HuH-7 (cell line): ENCODE measurements around the gene ARMC3.
"Not testable (repeated sequence)": the region's sequence is repeated elsewhere in the genome, so short reads cannot be mapped to it uniquely, and the experiment has no call there.

Experiments used
- DNase-seq: peaks from one replicate; pipeline ENCODE4 v3.0.0; 2011; ENCODE audit warnings: low spot score

ARMC3 gene

DNA sequence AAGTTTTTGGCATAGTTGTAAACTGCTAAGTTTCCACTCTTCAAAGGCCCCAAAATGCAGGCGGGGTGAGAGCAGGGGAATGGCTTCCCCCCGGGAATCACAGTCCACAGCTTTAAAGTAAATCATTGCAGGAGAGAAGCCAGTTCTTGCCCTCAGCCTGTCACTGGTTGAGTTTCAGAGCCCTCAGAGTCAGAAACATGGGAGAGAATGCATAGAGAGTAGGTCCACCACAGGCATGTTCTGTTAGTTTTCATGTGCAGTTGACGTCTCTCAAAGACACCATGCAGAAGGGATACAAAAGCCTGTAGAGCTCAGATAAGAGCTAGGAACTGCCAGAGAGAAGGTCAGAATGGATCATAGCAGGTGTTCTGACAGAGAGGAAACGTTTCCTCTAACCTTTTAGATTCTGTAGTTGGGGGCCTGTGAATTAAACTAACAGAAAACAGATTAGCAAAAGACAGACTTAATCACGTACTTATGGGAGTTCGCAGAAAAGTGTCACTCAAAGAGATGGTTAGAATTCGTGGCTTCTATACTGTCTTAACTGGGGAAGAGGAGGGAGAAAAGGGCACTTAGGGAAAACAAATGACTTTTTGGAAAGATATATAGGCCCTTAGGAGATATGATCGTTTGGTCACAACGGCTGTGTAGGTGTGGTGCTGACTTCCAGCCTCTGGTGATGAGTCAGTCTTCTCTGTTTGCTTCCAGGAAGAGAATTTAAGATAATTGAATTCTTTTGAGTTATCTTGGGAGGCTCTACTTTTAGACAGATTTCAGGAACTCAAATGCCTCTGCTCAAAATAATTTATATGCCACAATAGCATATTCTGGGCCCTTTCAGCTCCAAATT, 119.6 kb downstream of the ARMC3 start:
- no peak for DNase-seq

DNA sequence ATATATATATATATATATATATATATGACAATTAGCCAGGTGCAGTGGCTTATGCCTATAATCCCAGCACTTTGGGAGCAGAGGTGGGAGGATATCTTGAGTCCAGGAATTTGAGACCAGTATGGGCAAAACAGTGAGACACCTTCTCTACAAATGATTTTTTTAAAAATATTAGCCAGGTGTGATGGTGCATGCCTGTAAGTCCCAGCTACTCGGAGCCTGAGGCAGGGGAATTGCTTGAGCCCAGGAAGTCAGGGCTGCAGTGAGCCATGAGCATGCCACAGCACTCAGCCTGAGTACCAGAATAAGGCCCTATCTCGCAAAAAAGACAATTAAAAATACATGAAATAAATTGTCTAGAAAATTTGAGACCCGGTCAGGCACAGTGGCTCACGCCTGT, 120.3 kb downstream of the ARMC3 start:
- DNase-seq = no peak

DNA sequence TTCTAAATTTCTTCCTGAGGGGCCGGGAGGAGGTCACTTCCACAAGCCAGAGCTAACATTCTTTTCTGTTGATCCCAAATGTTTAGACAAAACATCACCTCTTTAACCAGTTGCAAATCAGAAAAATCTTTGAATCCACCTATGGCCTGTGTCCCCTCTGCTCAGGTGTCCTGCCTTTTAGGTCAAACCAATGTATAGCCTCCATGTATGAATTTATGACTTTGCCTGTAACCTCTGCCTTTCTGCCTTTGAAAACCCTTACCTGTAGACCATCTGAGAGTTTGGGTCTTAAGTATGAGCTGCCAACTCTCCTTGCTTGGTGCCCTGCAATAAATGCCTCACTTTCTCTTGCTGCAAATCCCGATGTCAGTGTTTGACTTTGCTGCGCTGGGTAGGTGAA, 123.4 kb downstream of the ARMC3 start:
- no peak for DNase-seq

DNA sequence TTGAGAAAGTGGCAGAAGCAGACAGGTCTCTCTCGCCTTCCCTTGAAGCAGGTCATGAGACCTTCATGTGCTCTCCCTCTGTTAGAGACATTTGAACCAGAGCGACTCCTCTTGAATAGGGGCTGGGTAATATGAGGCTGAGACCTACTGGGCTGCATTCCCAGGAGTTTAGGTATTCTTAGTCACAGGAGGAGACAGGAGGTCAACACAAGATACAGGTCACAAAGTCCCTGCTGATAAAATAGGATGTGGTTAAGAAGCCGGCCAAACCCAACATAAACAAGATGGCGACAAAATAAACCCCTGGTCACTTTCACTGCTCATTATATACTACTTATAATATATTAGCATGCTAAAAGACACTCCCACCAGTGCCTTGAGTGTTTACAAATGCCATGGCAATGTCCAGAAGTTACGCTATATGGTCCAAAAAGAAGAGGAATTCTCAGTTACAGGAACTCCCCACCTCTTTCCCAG, 124.0 kb downstream of the ARMC3 start:
- no peak for DNase-seq

DNA sequence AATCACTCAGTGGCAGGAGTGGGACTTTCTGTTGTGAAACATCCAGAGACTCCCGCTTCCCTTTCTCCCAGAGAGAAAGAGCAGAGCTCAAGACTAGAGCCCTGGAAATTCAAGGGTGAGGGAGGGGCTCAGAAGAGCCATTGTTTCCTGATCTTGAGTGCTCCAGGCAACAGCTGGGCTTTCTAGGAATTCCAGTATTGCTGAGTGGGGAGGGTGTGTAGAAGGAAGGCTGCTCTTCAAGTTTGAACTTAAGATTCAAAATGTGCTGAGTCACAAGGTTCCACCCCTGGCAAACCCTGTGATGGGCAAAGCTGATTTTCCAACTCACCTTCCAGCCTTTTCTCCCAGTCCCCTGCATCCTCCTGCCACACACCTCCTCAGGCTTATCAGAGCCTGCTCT, 125.2 kb downstream of the ARMC3 start:
- DNase-seq = no peak

DNA sequence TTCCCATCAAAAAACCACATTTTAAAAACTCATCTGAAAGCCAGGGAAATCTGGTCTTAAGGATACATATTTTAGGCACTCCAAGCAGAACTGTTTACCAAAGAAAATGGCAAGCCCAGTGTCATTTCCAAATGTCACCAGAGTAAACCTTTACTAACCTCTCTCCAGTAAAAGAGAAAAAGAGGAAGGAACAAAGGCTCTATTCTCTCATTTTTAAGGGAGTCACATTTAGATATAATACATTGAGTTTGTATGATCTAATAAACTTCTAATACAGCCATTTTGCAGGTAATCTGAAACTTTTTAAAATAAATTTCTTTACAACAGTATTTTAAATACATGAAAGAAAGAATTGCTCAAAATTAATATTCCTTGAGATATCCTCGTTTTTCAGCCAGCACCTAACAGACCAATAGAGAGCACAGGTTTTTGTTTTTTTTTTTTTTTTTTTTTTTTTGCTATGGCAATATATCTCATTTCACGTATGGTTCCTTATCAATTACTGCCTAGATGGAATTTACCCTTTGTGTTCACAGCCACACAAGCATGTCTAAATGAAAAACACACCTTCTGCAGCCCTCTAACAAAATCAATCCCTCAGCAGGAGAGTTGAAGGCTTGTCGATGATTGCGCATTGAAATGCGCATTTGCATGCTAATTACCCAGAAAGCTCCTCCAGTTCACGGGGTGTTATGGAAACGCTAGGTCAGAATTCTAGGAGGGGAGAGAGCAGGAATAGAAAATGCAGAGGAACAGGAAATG, 127.8 kb downstream of the ARMC3 start:
- no peak for DNase-seq

DNA sequence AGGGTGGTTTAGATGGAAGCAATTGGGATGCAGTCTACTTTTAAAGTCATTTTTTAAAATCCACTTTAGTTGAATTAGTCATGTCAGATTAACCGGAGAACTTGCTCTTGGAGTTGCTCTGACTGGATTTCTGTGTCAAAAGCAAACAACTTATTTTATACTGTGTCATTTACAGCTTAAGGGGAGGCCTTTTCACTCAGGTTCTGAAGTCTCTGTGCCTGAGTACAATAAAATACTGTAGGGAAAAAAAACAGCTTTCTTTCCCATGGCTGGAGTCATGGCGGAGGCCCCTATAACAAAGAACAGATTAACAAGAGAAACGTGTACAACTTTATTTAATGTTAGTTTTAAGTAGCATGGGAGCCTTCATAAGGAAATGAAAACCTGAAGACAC, 128.3 kb downstream of the ARMC3 start:
- no peak for DNase-seq

DNA sequence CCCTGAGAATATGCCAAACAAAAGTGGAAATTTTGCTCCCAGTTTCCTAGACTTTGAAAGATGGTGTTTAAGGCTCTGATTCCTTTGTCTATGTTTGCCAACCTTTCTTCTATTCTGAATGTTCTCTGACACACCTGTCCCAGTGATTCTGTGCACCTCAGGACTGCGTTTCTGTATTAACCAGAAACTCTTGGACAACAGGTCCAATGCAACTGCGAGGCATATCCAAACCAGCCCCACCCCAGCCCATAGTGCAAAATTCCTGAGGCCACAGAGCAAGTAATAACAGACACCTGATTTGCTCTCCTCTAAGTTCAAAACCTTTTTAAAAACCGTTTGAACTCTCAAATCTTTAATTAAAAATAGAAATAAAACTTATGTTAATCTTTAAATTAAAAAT, 130.5 kb downstream of the ARMC3 start:
- DNase-seq = no peak

DNA sequence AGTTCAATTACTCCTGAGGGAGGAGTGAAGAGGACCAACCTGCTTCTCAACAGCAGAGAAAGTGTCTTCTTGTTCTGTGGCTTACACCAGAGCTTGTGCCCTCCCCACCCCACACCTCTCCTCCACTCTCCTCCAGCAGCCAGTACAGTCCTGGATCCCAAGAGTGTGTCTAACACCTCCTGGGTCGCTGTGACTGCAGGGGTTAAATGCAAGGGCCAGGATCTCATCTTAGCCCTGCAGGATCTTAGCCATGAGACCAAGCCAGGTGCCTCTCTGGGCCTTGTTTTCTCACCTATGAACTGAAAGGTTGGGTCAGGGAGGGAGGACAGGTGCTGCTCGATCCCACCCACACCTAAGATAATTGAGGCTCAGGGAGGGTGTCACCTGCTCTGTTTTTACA, 133.1 kb downstream of the ARMC3 start:
- no peak for DNase-seq

DNA sequence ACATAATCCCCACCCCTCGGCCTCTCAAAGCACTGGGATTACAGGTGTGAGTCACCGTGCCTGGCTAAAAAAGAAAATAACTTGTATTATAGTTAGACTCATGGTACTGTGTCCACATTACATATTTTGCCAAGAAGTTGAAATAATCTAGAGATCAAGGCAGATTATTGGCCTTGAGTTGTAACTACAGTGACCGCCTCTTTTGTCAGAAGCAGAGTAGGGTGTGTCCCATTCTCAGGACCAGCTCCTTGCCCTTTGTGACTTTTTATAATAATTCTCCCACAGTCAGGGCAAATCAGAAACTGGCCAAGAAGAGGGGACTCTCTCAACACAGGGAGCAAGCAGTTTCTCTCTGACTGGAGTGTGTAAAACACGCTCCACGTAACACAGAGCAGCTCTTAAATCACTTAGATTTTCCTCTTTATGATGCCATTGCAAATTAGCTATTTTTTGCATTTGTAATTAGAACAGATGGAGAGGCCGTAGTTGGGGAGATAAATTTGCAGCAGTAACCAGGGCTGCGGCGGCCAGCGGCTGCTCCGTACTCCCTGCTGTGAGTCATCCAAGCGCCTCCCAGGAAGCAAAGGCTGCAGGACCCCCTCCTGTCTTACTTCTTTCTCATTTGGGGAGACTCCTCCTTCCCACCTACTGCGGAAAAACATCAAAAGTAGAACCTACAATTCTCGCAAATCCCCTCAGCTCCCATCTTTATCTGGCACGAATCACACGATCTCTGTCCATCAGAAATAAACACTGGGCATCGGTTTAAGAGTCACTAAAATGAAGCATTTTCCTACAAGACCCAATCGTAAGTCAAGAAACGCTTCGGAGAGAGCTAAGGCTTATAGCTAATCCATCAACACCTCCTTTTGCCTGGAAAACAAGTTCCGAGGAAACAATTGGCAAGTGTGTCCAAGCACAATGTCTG, 135.5 kb downstream of the ARMC3 start:
- no peak for DNase-seq

DNA sequence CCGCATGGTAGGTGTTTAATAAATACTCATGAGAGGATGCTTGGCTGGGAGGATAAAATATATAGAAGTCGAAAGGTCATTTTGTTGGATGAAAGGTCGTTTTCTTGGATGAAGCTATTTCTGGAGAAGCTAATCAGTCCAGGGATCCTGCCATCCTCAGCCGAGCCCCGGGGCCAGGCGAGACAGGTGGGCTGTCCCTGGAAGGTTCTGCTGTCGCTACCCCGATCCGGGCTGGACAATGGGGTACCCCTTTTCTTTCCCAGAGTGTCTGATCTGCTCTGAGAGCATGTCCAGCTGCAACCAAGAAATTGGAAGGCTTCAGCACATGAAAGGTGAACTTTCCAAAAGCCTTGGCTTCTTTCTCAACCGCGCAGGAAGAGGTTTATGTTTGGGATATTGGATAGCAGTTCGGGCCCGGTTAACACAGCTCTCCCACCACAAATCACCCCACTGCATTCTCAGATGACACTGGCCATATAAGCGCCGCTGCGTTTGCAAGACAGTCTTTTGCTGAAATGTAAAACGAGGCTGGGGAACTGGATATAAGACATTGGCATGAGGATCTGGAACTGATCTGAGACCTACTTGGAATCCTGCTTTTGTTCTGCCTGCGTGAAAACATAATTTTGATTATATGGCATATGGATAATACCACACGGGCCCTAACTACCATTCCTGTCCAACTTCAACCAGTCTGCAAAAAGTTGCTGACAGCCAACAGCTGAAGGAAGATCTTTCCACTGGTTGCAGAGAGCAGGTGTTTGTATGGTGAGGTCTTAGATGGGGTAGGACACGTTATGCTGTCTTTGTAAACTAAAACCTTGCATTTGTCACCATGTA, 136.3 kb downstream of the ARMC3 start:
- DNase-seq = no peak

DNA sequence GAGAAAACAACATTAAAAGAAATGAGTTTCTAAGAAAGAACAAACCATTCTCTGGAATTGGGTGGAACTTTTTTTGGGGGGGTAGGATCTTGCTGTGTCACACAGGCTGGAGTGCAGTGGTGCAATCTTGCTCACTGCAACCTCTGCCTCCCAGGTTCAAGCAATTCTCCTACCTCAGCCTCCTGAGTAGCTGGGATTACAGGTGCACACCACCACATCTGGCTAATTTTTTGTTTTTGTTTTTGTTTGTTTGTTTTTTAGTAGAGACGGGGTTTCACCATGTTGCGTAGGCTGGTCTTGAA, 136.9 kb downstream of the ARMC3 start:
- not testable (repeated sequence) for DNase-seq

DNA sequence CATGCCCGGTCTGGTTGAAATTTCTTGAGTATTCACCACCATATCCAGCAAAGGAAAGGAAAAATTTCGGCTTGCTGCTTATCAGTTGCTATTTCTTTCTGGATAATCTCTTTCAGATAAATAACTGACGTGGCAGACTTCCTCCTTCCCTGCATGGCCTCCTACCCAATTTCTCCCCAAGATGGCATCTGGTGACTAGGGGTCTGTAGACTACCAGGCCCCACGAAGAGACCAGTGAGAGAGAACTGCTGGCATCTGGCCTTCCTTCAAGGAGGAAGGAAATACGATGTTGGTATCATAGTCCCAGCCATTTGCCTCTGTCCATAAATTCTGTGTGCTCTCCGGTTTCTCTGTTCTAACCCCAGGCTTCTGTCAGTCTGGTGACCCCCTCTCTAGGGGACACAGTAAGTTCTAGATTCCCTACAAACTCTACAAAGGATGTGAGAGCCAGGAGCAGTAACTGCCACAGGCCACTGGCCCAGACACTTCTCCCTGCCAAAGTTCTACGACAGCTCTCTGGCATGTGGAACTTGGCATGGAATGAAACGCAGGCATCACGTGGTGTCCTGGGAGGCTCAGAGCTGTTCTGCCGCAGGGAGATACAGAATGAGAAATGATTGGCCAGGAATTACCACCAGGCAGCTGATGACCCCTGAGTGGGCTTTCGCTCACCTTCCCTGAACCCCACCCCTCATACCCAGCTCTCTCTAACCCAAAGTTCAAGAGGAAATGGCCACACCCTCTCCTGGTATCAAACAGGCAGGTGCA, 137.5 kb downstream of the ARMC3 start:
- DNase-seq = no peak

DNA sequence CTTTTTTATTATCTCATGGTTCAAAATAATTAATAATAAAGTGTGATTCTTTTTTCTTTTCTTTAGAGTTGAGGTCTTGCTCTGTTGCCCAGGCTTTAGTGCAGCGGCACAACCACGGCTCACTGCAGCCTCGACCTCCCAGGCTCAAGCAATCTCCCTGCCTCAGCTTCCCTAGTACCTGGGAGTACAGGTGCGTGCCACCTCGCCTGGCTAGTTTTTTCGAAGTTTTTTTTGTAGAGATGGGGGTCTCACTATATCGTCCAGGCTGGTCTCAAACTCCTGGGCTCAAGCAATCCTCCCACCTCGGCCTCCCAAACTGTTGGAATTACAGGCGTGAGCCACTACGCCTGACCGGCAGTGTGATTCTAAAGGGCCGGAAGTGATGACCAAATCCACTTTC, 139.5 kb downstream of the ARMC3 start:
- DNase-seq = no peak

DNA sequence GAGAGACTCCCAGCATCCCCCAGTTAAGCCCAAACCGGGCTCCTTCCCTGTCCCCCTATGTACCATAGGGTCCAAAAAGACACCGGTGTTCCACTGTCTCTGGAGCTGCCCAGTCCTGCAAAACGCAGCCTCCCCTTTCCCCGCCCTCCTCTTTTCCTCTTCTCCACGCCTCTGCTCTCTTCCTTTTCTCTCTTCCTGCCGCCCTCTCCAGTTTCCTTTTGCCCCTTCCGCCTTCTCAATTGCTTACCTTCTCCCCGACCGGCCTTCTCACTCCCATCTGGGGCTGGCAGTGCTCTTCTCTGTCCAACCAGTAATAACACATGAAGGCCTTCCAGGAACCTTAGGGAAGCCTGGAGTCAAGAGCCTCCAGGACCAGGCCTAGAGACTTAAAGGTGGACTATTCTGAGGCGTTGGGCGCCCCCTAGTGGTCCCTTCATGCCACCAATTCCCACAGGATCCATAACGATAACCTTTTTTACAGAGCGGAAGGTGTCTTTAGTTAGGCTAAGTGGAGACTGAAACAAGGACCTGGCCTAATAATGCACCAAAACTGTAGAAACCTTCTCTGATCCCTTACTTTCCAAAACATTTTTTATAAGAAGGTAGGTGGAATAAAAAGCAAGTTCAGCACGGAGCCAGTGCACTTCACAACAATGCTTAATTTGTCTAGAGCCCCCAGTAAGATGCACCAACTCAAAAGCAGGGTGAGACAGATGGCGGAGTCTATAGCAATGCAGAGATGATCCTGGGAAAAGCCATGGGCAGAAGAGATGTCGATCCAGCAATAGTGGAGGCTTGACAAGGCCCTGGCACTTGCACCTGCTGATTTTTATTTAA, 140.3 kb downstream of the ARMC3 start:
- DNase-seq = peak; percentile 83

DNA sequence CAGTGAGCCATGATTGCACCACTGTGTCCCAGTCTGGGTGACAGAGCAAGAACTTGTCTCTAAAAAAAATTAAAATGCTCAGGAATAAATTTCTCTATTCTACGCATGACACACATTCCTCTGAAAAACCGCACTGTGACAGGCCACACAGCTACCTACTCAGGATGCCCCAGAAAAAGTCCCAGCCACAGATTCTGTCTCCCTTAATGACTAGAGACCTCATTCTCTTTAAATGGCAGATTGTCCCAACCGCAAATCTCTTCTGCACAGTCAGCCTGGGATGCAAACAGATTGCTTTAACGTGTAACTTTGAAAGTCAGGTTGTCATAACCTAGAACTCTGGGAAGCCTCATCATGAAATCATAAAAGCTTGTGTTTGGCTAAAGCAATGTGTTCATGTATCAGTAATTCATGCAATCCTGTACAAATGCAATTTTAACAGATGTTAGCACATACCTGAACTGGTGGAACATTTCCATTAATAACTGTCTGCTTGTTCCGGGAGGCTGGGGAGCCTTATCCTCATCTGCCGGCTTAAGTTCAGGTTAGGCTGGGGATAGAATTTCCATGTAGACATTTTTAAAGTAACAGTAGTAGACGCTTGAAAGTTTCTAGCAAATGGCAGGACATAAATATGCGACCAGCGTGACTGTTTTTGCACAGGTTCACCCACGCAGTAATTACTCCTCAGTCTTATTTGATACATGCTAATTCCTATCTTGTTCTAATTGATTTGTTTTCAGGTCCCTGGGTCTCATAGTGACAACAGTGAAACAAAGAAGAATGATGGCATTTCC, 141.4 kb downstream of the ARMC3 start:
- no peak for DNase-seq

DNA sequence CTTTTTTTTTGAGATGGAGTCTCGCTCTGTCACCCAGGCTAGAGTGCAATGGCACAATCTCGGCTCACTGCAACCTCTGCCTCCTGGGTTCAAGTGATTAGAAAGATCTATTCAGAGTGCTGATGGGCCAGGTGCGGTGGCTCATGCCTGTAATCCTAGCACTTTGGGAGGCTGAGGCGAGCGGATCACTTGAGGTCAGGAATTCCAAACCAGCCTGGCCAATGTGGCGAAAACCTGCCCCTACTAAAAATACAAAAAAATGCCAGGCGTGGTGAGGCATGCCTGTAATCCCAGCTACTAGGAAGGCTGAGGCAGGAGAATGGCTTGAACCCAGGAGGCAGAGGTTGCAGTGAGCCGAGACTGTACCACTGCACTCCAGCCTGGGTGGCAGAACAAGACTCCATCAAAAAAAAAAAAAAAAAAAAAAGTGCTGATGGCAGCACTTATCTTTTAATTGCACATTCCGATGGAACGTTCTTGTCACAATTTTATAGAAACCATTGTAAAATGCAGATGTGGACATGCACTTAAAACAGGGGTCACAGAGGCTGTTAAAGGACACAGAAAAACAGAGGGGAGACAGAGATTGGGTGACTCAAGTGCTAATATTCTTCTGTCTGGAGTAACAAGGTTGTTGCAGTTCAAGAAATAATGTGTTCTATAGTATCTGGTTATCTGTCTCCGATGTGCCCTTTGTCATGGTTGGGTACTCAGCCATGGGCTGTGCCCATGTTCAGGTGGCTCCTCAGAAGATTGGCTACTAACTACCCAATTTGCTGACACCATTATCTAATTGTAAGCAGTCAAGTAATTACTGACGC, 142.4 kb downstream of the ARMC3 start:
- not testable (repeated sequence) for DNase-seq

DNA sequence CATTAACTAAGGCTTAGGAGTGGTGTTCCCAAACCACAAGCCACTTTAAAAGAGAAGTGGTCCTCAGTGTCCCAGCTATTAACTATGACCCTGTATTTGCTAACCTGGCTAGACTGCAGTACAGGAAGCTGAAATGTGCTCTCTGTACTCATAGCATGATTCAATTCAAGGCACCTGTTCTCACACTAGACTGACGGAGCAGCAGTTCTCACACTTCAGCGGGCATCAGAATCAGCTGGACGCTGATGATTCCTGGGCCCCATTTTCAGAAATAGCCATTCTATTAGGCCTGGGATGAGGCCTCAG, 143.0 kb downstream of the ARMC3 start:
- DNase-seq = no peak
